ENCODE data around the gene ZNF646.

Gene ZNF646

DNA sequence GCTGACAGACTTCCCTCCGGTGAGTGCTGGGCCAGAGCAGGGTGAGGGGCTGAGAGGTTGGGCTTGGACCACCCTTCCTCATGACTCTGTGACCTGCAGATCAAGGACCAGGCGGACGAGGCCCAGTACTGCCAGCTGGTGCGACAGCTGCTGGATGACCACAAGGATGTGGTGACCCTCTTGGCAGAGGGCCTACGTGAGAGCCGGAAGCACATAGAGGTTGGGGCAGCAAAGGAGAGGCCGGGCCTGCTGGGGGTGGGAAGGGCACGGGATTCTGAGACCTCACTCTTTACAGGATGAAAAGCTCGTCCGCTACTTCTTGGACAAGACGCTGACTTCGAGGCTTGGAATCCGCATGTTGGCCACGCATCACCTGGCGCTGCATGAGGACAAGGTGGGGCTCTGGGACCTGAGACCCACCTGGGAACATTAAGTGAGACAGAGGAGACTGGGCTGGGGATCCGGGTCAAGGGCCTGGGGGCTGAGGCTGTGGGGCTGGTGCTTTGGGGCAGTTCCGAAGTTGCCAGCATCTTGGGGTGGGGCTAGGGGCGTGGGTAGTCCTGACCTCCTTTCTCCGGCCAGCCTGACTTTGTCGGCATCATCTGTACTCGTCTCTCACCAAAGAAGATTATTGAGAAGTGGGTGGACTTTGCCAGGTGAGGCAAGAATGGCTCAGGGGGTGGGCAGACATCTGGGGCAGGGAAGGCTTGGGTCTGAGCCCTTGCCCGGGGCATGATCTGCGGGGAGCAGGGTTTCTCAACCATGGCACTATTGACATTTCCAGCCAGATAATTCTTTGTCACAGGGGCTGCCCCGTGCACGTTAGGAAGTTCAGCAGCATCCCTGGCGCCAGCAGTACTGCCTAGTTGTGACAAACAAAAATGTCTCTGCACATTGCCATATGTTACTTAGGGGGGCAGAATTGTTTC lies 36.1 kb downstream of the ZNF646 start:
- DNase-seq, result no peak

DNA sequence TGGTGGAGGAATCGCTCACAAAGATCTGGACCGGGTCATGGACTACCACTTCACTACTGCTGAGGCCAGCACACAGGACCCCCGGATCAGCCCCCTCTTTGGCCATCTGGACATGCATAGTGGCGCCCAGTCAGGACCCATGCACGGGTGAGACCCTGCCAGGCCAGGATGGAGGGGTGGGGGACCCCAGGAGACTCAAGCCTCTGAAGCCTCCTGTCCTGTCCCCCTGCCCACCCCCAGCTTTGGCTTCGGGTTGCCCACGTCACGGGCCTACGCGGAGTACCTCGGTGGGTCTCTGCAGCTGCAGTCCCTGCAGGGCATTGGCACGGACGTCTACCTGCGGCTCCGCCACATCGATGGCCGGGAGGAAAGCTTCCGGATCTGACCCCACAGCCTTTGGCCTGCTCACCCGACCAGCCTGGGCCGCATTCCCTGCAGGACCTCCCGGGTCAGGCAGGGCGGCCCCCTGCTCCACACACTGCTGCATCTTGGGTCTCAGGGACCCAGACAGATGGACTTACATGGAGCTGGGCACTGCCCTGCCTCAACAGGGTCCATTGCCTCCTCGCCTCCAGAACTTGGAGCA lies 37.8 kb downstream of the ZNF646 start:
- no peak for DNase-seq

DNA sequence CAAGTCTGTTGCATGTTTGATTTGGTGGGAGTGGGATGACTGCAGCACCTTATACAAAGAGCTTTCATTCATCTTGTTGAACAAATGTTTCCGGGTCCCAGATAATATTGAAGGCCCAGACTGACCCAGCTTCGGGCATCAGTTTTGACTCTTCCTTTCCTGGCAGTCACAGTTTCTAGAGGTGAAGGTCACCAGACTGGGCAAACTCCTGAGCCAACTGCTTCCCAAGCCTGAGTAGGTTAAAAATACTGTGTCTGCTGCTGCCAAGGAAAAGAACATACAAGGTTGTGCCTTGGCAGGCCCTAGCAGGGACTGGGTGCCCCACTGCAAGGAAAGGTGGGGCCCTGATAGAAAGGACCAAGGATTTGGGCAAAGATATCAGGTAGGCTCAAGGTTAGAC lies 38.5 kb downstream of the ZNF646 start:
- DNase-seq, result no peak

DNA sequence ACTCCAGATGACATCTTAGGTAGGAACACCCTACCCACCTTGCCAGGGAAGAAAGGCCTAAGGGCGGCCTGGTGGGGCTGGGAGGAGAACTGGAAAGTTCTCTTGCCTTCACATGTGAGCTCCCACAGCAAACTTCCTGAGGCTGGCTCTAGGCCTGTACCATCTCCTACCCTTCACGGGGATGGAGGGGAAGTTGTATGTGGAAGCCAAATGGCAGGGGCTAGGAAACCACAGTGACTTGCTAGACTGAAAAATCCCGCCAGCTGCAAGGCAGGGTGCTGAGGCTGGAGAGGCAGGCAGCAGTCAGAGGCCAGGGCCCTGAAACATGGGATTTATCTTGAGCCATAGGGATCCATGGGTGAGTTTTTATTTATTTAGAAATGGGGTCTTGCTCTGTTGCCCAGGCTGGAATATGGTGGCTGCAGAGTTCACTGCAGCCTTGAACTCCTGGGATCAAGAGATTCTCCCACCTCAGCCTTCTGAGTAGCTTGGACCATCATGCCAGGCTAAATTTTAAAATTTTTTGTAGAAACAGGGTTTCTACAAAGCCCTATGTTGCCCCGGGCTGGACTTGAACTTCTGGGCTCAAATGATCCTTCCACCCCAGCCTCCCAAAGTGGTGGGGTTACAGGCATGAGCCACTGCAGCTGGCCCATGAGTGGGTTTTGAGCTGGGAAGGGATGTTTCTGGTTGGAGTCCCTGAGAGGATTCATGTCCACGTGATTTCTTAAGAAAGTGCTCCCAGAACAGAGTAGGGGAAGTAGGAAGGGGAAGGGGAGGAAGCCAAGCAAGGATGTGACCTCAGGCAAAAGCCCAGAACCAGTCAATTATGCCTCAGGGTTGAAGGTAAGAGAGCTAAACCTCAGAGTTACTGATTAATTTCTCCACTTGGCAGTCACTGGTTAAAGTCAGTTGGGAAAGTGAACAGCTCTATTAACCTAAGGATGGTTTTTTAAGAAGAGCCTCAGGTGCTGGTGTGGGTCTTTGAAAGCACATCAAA lies 39.2 kb downstream of the ZNF646 start:
- DNase-seq, result no peak

DNA sequence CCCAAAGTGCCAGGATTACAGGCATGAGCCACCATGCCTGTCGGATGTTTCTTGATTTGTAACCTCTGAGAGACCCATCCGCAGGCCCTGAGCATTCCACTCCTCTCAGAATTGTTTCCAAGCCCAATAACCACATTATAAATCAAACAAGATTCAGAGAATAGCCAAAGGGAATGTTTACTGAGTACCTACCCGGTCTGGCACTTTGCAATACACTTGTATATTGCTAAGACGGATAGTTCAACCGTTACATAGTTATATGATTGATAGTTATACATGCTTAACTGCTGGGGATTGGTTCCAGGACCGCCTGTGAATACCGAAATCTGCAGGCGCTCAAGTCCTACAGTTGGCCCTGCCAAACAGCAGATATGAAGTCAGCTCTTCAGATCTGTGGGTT lies 40.2 kb downstream of the ZNF646 start:
- DNase-seq, result no peak

- DNase-seq, result peak; percentile 99
These were observed 43.4 kb downstream of the ZNF646 start, which contains the start of gene KAT8 for GRCh38 chr16:31117384-31118222. Gene KAT8 (plus strand): TSS chr16:31117664. CDS start chr16:31117682, 18 bp downstream.

DNA sequence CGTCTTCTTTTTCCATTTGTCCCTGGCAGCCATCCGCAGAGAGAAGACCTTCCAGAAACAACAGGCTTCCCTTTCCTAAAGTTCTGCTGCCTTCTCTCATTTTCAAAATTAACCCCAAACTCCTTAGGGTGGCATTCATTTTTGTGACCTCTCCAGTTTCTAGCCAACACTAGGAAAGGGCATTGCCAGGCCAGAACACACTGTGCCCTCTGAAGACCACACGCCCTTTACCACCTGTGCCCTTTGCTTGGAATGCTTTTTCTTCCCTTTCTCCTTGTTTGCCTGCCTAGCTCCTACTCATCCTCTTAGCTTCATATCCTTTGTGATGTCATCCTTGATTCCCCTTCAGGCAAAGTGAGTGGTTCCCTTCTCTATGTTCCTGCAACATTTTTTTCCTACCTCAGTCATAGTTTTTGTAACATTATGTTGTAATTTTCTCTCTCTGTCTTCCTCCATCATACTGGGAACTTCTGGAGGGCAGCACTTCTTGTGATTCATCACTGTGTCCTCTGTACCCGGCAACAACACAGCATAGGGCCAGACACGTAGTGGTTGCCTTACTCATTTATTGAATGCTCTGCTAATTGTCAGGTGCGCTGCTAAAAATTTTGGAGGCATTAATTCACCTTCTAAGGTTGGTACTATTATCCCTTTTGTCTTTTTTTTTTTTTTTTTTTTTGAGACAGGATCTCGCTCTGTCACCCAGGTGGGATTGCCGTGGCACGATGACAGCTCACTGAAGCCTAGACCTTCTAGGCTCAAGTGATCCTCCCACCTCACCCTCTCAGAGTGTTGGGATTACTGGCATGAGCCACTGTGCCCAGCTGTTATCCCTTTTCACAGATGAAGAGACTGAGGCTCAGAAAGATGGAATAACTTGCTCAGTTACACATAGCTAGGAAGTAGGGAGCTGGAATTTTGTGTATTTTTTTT lies 44.3 kb downstream of the ZNF646 start:
- DNase-seq, result peak; percentile 44

- no peak for DNase-seq
These were observed 45.9 kb downstream of the ZNF646 start for GRCh38 chr16:31120129-31120528.

DNA sequence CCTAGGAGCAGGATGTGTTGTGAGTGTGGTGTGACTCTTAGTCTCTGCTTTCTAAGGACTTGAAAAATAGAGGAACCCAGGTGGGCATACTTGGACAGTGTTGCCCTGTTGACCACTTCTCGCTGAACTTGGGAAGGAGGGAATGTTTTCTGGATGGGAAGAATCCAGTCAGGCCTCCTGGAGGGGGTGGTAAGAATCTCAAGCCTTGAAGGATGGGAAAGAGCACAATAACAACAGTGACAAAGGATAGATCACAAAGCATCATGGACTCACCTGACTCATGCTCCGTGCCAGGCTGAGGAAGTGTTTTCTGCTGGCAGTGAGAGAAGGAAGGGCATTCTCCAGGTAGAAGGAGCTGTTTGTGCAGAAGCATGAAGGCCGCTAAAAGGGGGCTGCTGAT lies 51.6 kb downstream of the ZNF646 start:
- DNase-seq, result no peak

GRCh38 chr16:31127182-31127581 lies 53.0 kb downstream of the ZNF646 start:
- no peak for DNase-seq

DNA sequence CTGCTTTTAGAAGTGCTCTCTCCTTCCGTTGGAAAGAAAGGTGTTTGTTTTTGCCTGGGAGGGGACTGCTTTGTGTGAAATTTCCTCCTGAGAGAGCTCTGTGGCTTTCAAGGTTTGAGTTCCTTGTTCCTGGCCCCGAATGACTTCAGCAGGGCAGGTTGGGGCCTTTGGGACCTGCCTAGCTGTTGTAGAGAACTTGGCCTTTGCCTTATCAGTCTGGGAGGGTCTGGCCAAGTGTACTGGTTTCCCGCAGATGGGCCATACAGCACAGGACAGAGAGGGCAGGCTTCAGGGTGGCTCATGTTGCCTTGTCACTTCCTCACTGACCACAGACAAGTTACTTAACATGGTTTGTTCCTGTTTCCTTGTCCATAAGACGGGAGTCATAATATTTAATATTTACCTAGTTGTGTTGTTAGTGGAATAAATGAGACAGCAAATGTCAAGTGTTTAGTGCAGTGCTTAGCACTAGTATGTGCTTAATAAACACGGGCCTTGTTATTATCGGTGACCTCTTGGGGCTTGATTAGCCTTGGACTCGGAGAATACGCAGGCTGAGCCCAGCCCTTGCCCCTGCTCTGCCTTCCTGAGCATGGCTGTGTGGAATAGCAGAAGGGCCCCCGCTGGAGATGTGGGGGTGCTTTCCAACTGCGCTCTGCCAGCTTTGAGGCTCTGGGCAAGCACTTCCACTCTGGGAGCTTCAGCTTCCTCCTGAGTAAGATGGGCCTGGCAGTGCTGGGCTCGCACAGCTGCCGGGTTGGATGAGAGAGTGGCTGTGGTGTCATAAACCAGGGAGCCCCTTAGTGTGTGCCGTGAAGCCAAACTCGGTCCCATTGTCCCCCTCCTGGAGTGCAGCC lies 54.7 kb downstream of the ZNF646 start:
- no peak for DNase-seq

DNA sequence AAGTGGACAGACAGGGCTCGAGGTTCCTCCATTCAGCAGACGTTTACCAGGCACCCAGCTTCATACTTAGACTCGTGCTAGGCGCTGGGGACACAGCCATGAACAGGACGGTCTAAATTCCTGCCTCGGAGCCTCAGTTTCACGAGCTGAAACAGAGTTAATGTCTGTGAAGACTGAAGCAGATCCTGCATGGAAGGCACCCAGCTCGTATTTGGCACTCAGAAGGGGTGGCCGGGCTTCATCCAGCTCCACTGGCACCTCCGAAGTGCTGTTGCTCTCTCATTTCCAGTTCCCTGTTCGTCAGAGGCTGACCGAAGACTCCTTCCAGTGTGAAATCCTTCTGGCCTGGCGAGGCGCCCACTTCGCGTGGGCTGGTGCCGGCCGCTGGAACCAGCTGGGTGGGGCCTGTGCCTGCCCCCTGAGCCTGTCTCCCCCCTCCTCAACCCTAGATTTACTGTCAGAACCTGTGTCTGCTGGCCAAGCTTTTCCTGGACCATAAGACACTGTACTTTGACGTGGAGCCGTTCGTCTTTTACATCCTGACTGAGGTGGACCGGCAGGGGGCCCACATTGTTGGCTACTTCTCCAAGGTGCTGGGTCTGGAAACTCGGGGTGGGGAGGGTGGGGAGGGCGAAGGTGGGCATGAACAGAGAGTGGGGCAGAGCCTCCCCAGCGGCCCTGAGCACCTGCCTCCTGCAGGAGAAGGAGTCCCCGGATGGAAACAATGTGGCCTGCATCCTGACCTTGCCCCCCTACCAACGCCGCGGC lies 55.5 kb downstream of the ZNF646 start:
- DNase-seq, result no peak

GRCh38 chr16:31130336-31130891 lies 56.2 kb downstream of the ZNF646 start:
- no peak for DNase-seq

DNA sequence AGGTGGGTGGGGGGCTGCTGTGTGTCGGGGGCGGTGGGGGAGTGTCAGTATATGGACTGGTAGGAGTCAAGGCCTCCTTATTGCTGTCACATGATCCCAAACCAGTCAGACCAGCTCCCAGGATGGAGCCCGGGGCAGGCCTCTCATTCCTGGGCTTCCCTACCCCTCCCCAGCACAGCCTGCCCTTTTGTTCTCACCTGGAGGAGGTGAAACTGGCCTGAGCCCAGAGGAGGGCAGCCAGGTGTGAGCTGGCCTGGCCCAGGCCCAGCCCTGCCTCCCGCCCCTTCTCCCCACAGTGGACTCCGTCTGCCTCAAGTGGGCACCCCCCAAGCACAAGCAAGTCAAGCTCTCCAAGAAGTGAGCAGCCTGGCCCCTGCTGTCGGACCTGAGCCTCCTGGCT lies 56.7 kb downstream of the ZNF646 start:
- DNase-seq, result no peak

GRCh38 chr16:31131416-31131815 lies 57.2 kb downstream of the ZNF646 start:
- DNase-seq, result no peak

GRCh38 chr16:31131841-31132271 lies 57.6 kb downstream of the ZNF646 start:
- DNase-seq, result no peak

DNA sequence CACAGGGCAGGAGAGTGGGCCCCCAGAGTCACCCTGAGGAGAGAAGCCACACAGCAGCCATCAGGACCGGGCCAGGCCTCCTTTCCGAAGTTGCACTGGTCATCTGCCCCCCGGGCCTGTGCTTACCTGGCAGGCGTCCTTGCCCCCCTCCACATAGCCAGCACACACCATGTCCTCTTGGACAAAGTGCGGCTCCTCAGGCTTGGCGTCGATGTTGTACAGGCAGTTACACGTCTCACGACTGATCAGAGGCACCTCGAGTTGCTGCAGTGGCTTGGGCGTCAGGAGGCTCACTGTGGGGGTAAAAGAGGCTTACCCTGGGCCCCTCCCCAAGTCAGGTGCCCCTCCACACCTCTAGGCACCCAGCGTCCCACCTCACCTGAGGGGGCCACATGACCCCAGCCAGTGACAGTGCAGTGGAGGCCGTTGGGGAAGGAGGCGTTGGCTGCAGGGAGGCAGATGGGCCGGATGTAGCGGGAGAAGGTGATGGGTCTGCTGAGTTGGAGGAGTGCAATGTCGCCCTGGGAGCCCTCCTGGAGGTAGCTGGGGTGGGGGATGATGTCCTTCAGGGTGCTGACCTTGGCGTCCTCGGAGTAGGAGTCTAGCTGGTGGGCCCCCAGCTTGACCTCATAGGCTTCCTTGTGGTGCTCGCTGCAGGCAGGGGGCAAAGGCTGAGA lies 58.2 kb downstream of the ZNF646 start:
- no peak for DNase-seq

DNA sequence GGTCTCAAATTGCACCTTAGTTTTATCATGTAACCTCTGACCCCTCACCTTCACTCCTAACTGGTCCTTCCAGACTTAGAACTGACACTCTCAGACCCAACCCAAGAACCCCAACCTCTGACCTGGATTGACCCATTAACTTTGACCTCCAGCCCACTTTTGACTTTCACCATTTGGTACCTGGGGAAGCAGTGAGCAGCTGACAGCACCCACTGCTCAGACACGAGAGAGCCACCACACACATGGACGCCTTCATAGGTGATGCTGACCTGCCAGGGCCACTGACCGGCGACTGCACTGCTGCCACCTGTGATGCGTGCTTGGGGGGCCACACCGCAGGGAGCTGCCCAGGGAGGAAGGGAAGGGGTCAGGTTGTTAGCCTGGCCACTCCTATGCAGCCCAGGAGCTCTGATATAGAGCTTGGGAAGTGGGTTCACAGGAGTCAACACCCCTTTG lies 58.9 kb downstream of the ZNF646 start:
- DNase-seq, result no peak
